B cell (primary cell): ENCODE data around the gene FBXL13. TPM values are rescaled to one million over a fixed set of nuclear protein-coding genes. Genes with fewer than 3 reads are reported as not detected.

Experiments used
- ATAC-seq: fragments of 200-7000 bp; cut with Tn5 transposase; one replicate; pipeline ENCODE4 v1.10.0; 2021; ENCODE audit warnings: low read depth, mild to moderate bottlenecking, moderate number of reproducible peaks, moderate library complexity
- CTCF ChIA-PET: fragments of 350-600 bp; sonication (Branson Sonifier 250); formaldehyde crosslinking; loops from one replicate; lab custom pipeline; 2021; ENCODE audit warnings: antibody characterized with exemption, inconsistent platforms; lab: Charles Lee
- POLR2A ChIA-PET: fragments of 350-600 bp; sonication (Branson Sonifier 250); formaldehyde crosslinking; loops from one replicate; lab custom pipeline; 2021; ENCODE audit warnings: antibody characterized with exemption; lab: Charles Lee
- DNase-seq: peaks from one replicate; pipeline ENCODE4 v3.0.0; 2013
- H2AFZ ChIP-seq: 2 replicates; pipeline ENCODE4 v1.6.1; 2012; ENCODE audit warnings: mild to moderate bottlenecking, low read depth, low read length; ENCODE audit not compliant: insufficient read depth, poor library complexity, severe bottlenecking
- H3K27ac ChIP-seq, 2 donors: 1 replicate in 1 of 2; 2 replicates in 1 of 2; pipeline ENCODE4 v1.5.1; 2012 to 2013; ENCODE audit warnings: low read length in 2 of 2, mild to moderate bottlenecking in 2 of 2, moderate library complexity in 1 of 2
- H3K27me3 ChIP-seq, 4 experiments: fragments of 200-600 bp in 1 of 4; sonication (generic) in 1 of 4; replicated peaks in 1 of 4; 1 replicate in 2 of 4; 2 replicates in 2 of 4; pipeline versions ENCODE4 v1.6.1 to v1.7.0; 2013 to 2016; ENCODE audit warnings: low read length in 3 of 4, mild to moderate bottlenecking in 2 of 4, mixed read lengths in 1 of 4, moderate library complexity in 1 of 4; ENCODE audit not compliant: insufficient read depth in 4 of 4, control insufficient read depth in 3 of 4; ENCODE audit errors: control extremely low read depth in 1 of 4
- H3K36me3 ChIP-seq, 2 experiments: replicated peaks in 1 of 2; 1 replicate in 1 of 2; 2 replicates in 1 of 2; pipeline versions ENCODE4 v1.6.1 to v1.7.1; 2013; ENCODE audit warnings: low read length in 1 of 2; ENCODE audit not compliant: insufficient read depth in 2 of 2, control insufficient read depth in 1 of 2; ENCODE audit errors: control extremely low read depth in 1 of 2, extremely low read depth in 1 of 2
- H3K4me1 ChIP-seq, 2 donors: fragments of 200-600 bp in 1 of 2; sonication (generic) in 1 of 2; 1 replicate in 1 of 2; 2 replicates in 1 of 2; pipeline versions ENCODE4 v1.5.1 to v1.6.1; 2013 to 2017; ENCODE audit warnings: low read length in 2 of 2; ENCODE audit not compliant: control insufficient read depth in 2 of 2, insufficient read depth in 2 of 2
- H3K4me2 ChIP-seq: replicated peaks from 2 replicates; pipeline ENCODE3; 2012; ENCODE audit warnings: mild to moderate bottlenecking, low read depth, low read length; ENCODE audit not compliant: poor library complexity, severe bottlenecking
- H3K4me3 ChIP-seq, 5 experiments: fragments of 200-600 bp in 1 of 5; sonication (generic) in 1 of 5; 1 replicate in 3 of 5; 2 replicates in 2 of 5; pipeline versions ENCODE4 v1.5.1 to v1.7.0; 2011 to 2016; ENCODE audit warnings: low read length in 4 of 5, mild to moderate bottlenecking in 4 of 5, low read depth in 2 of 5, control low read depth in 1 of 5, moderate library complexity in 1 of 5; ENCODE audit not compliant: insufficient read depth in 1 of 5; ENCODE audit errors: control extremely low read depth in 1 of 5, extremely low read depth in 1 of 5
- H3K79me2 ChIP-seq: fragments of 200-600 bp; sonication (generic); one replicate; pipeline ENCODE4 v1.6.0; 2016; ENCODE audit warnings: low read length; ENCODE audit not compliant: control insufficient read depth, insufficient read depth
- H3K9ac ChIP-seq: fragments of 200-600 bp; sonication (generic); 2 replicates; pipeline ENCODE4 v1.6.1; 2017; ENCODE audit warnings: mild to moderate bottlenecking, low read length, moderate library complexity
- H3K9me3 ChIP-seq, 3 donors: one replicate each; pipeline versions ENCODE4 v1.6.1 to v1.7.1; 2013; ENCODE audit warnings: low read length in 2 of 3; ENCODE audit not compliant: control insufficient read depth in 2 of 3, insufficient read depth in 1 of 3; ENCODE audit errors: control extremely low read depth in 1 of 3
- H4K20me1 ChIP-seq: 2 replicates; pipeline ENCODE4 v1.6.0; 2012; ENCODE audit warnings: mild to moderate bottlenecking, low read length; ENCODE audit not compliant: insufficient read depth, control insufficient read depth, poor library complexity, severe bottlenecking
- H3K27ac Mint-ChIP-seq: one replicate; pipeline ENCODE4 v1.8.0; 2021; ENCODE audit warnings: mixed read lengths
- H3K27me3 Mint-ChIP-seq: one replicate; pipeline ENCODE4 v1.8.0; 2021; ENCODE audit warnings: mixed read lengths
- H3K4me1 Mint-ChIP-seq: one replicate; pipeline ENCODE4 v1.8.0; 2021; ENCODE audit warnings: mixed read lengths
- H3K4me3 Mint-ChIP-seq: one replicate; pipeline ENCODE4 v1.8.0; 2021; ENCODE audit warnings: mixed read lengths
- H3K9me3 Mint-ChIP-seq: one replicate; pipeline ENCODE4 v1.8.0; 2022; ENCODE audit warnings: mixed read lengths; ENCODE audit not compliant: insufficient read depth
- CTCF ChIP-seq: fragments of 200-600 bp; IDR thresholded peaks from one replicate; pipeline ENCODE4 v1.8.0; 2022; ENCODE audit warnings: antibody characterized with exemption, mild to moderate bottlenecking
- EZH2 ChIP-seq: IDR thresholded peaks from 2 replicates; pipeline ENCODE4 v1.6.1; 2012; ENCODE audit warnings: borderline replicate concordance, low read depth, mild to moderate bottlenecking, moderate library complexity, low read length; ENCODE audit not compliant: insufficient read depth, poor library complexity, severe bottlenecking
- WGBS: methylation state at CpG from one replicate; pipeline ENCODE4 v1.1.5; 2013; ENCODE audit warnings: missing lambda C conversion rate; ENCODE audit not compliant: insufficient coverage; 5-methylcytosine and 5-hydroxymethylcytosine counted together
- intact Hi-C: fragments of 100-400 bp; cut with micrococcal nuclease; formaldehyde crosslinking; loops from one replicate; pipeline ENCODE4 v1.10.0; 2022
- polyA plus RNA-seq: library from polyadenylated mRNA; depleted of rRNA; stranded (reverse); fragments of >200 nt; gene quantifications from 2 replicates; pipeline ENCODE4 v1.2.3, GENCODE V29; 2012
- total RNA-seq, 2 donors: library from RNA; stranded (reverse); fragments of 120-200 nt in 1 of 2; gene quantifications; 1 replicate in 1 of 2; 2 replicates in 1 of 2; pipeline versions ENCODE4 v1.2.3 to v1.2.4, GENCODE V29; 2013 to 2022

FBXL13 gene
- total and polyA plus RNA-seq, 2 donors (not counting 1 experiment from before 2014, with no cell fraction given), result 0.22 to 4.0 TPM

DNA sequence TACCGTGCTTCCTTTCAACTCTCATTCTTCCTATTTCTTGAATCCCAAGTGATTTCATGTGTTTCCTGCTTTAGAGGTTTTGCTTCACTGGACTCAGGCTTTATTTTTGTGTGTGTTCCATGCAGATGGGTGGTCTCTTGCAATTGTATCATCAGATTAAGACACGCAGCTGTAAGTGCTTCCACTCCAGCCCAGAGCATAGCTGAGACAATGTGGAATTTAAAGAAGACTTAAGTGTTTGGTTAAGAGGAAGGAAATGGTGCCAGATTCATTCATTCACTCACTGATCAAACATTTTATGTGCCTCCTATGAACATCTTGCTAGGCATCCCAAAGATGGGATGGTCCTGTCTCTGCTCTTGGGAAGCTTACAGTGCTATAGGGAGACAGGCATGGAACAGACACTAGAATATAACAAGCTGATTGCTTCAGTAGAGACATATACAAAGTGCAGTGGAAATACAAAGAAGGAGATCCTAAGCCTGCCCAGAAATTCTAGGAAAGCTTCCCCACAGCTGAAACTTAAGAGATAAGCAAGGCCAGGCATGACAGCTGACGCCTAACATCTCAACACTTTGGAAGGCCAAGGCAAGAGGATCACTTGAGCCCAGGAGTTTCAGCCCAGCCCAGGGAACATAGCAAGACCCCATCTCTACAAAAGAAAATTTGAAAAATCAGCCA lies 207.9 kb downstream of the FBXL13 start:
- no peaks in the 10 kb centered on the region for H3K4me1 ChIP-seq
- H4K20me1 ChIP-seq, result no peaks in the 10 kb centered on the region
- no peak overlapping the region for H3K9ac ChIP-seq
- Mint-ChIP-seq H3K27me3 (no peaks in the 10 kb centered on the region), H3K27ac (no peak overlapping the region), H3K9me3 (no peaks in the 10 kb centered on the region), H3K4me1 (peaks cover 5% of the 10 kb centered on the region), H3K4me3 (no peak overlapping the region)
- H3K27ac ChIP-seq, result no peak overlapping the region
- ChIA-PET CTCF (no interaction called here), POLR2A (no interaction called here)
- 100% methylated on average over 1 of the region's 3 CpGs for WGBS
- no peaks in the 10 kb centered on the region for H3K9me3 ChIP-seq
- H3K27me3 ChIP-seq, result no peaks in the 10 kb centered on the region
- no peaks in the 10 kb centered on the region for H3K79me2 ChIP-seq
- ATAC-seq (no peak), DNase-seq (no peak)
- intact Hi-C loops, result no loop called here
- no peak overlapping the region for H3K4me2 ChIP-seq
- no peaks in the 10 kb centered on the region for H3K36me3 ChIP-seq
- H2AFZ ChIP-seq, result no peak overlapping the region
- TF ChIP-seq EZH2, result no peak
- TF ChIP-seq CTCF, result no peak
- no peak overlapping the region for H3K4me3 ChIP-seq

DNA sequence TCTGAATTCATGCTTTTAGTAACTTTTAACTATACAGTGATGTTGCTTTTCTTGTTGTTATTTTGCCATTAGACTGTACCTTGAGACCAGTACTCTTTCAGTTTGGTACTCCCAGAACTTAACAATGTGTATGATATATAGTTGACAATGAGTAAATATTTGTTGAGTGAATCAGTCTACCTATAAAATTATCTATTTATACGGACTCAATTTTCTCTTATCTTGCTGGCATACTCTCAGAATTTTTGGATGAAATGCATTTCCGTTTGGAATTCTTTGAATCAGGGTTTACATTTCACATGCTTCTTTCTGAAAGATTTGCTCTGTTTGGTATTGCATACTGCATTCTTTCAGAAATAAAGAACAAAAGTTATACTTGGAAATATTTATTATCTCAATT lies 209.6 kb downstream of the FBXL13 start:
- no peak overlapping the region for H3K27ac ChIP-seq
- H3K9ac ChIP-seq, result no peak overlapping the region
- CTCF ChIA-PET, result no interaction called here
- no peaks in the 10 kb centered on the region for H3K4me1 ChIP-seq
- no peak overlapping the region for H3K4me2 ChIP-seq
- no peak overlapping the region for H3K4me3 ChIP-seq
- H3K79me2 ChIP-seq, result no peaks in the 10 kb centered on the region
- 100% methylated on average over 1 of the region's 2 CpGs for WGBS
- Mint-ChIP-seq H3K27me3 (no peaks in the 10 kb centered on the region), H3K9me3 (no peaks in the 10 kb centered on the region), H3K27ac (no peak overlapping the region), H3K4me3 (no peak overlapping the region), H3K4me1 (peaks cover 5% of the 10 kb centered on the region)
- ATAC-seq (no peak), DNase-seq (no peak)
- H3K36me3 ChIP-seq, result no peaks in the 10 kb centered on the region
- TF ChIP-seq EZH2 (no peak), CTCF (no peak)
- H2AFZ ChIP-seq, result no peak overlapping the region
- intact Hi-C loops, result no loop called here
- H3K27me3 ChIP-seq, result no peaks in the 10 kb centered on the region
- no peaks in the 10 kb centered on the region for H3K9me3 ChIP-seq
- no peaks in the 10 kb centered on the region for H4K20me1 ChIP-seq
- POLR2A ChIA-PET, result no interaction called here
